HFFc6 (cell line): ENCODE data around the gene AFF2. TPM values are rescaled to one million over a fixed set of nuclear protein-coding genes. Genes with fewer than 3 reads are reported as not detected.

Experiments
- DNase-seq: peaks from one replicate; pipeline ENCODE4 v3.0.0-alpha.2; 2018
- H3K27ac Mint-ChIP-seq: 2 replicates; pipeline ENCODE4 v1.8.0; 2020; ENCODE audit warnings: mild to moderate bottlenecking, mixed read lengths
- H3K27me3 Mint-ChIP-seq: 2 replicates; pipeline ENCODE4 v1.8.0; 2021; ENCODE audit warnings: mild to moderate bottlenecking, moderate library complexity, mixed read lengths; ENCODE audit not compliant: insufficient read depth
- H3K36me3 Mint-ChIP-seq: 2 replicates; pipeline ENCODE4 v1.8.0; 2021; ENCODE audit warnings: low read depth, mixed read lengths
- H3K4me1 Mint-ChIP-seq: 2 replicates; pipeline ENCODE4 v1.8.0; 2020; ENCODE audit warnings: low read depth, mixed read lengths
- H3K4me3 Mint-ChIP-seq: 2 replicates; pipeline ENCODE4 v1.8.0; 2020; ENCODE audit warnings: mild to moderate bottlenecking, moderate library complexity, mixed read lengths
- H3K9me3 Mint-ChIP-seq: 2 replicates; pipeline ENCODE4 v1.8.0; 2020; ENCODE audit warnings: mild to moderate bottlenecking, mixed read lengths
- total RNA-seq, 6 experiments: library from RNA; stranded (reverse); fragmentation: NEBNext Ultra II Directional; extraction: Animal tissue kit (Norgen Biotek cat#: 25700); gene quantifications; 2 replicates in 1 of 6; 3 replicates in 5 of 6; pipeline ENCODE4 v1.2.3, GENCODE V29; 2021
- TF ChIP-seq, protein P1 (sequence below): fragments of 200-600 bp; sonication (generic); IDR thresholded peaks from 2 replicates; pipeline ENCODE4 v1.5.0; 2021; ENCODE audit warnings: antibody characterized with exemption, mild to moderate bottlenecking

AFF2 gene
- total RNA-seq, 6 experiments from 2014 or later: not detected

DNA sequence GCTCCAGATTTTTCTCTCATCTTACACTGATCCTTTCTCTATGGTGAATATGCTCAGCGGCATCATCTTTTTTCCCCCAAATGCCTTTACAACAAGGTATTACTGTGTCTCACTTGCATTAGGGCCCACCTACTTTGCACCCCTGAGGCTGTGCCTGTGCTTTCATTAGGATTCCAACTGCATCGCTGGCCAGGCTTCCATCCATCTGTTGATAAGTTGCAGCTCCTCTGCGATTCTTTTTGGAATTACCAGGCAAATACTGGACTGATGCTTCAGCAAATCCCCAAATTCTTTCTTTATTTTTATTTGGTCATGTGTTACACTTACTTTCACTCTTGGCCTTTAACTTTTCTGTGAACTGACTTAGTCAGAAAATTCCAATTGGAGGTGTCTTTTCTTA lies 77.3 kb downstream of the AFF2 start:
- H3K4me1 Mint-ChIP-seq: no peaks in the 10 kb centered on the region
- TF ChIP-seq, protein P1, sequence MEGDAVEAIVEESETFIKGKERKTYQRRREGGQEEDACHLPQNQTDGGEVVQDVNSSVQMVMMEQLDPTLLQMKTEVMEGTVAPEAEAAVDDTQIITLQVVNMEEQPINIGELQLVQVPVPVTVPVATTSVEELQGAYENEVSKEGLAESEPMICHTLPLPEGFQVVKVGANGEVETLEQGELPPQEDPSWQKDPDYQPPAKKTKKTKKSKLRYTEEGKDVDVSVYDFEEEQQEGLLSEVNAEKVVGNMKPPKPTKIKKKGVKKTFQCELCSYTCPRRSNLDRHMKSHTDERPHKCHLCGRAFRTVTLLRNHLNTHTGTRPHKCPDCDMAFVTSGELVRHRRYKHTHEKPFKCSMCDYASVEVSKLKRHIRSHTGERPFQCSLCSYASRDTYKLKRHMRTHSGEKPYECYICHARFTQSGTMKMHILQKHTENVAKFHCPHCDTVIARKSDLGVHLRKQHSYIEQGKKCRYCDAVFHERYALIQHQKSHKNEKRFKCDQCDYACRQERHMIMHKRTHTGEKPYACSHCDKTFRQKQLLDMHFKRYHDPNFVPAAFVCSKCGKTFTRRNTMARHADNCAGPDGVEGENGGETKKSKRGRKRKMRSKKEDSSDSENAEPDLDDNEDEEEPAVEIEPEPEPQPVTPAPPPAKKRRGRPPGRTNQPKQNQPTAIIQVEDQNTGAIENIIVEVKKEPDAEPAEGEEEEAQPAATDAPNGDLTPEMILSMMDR: no peak
- H3K27ac Mint-ChIP-seq: no peak overlapping the region
- DNase-seq: no peak
- no peaks in the 10 kb centered on the region for H3K27me3 Mint-ChIP-seq
- no peaks in the 10 kb centered on the region for H3K36me3 Mint-ChIP-seq
- H3K4me3 Mint-ChIP-seq: no peak overlapping the region
- peaks cover 8% of the 10 kb centered on the region; the same call in 1 of the 2 replicates for H3K9me3 Mint-ChIP-seq

DNA sequence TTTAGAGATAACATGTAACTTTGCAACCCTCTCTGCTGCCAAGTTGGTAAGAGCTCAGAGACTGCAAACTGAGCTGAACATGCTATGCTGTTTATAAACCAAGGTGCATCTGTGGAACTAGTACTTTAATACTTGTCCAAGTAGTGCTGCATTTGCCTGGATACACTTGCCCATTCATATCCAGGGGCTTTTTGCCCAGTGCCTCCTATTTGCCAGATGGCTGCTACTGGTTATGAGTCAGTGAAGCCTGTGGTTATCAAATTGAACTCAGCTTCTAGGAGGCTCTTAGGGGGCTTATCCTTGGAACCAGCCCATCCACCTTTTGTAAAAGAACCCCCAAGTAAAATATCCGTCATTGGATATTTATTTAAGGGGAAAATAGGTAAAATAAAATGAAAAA lies 79.6 kb downstream of the AFF2 start:
- Mint-ChIP-seq H3K9me3 (peaks cover 8% of the 10 kb centered on the region; the same call in 1 of the 2 replicates), H3K4me3 (no peak overlapping the region), H3K36me3 (no peaks in the 10 kb centered on the region), H3K27me3 (no peaks in the 10 kb centered on the region), H3K27ac (no peak overlapping the region), H3K4me1 (no peaks in the 10 kb centered on the region)
- TF ChIP-seq, protein P1: no peak
- no peak for DNase-seq

DNA sequence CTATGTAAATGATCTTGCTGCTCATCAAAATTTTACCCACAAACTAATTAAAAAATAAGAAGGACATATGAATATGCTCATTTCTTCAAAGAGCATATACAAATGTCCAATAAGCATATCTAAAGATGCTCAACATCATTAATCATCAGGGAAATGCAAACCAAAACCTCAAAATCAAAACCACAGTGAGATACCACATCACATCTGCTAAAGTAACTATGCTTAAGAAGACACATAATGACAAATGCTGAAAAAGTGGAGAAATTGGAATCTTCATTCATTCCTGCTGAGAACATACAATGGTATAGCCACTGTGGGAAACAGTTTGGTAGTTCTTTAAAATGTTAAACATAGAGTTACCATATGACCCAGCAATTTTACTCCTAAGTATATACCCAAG lies 81.9 kb downstream of the AFF2 start:
- peaks cover 8% of the 10 kb centered on the region; the same call in 1 of the 2 replicates for H3K9me3 Mint-ChIP-seq
- no peaks in the 10 kb centered on the region for H3K4me1 Mint-ChIP-seq
- no peak overlapping the region for H3K27ac Mint-ChIP-seq
- H3K4me3 Mint-ChIP-seq: no peak overlapping the region
- no peaks in the 10 kb centered on the region for H3K27me3 Mint-ChIP-seq
- TF ChIP-seq, protein P1: no peak
- no peak for DNase-seq
- no peaks in the 10 kb centered on the region for H3K36me3 Mint-ChIP-seq

DNA sequence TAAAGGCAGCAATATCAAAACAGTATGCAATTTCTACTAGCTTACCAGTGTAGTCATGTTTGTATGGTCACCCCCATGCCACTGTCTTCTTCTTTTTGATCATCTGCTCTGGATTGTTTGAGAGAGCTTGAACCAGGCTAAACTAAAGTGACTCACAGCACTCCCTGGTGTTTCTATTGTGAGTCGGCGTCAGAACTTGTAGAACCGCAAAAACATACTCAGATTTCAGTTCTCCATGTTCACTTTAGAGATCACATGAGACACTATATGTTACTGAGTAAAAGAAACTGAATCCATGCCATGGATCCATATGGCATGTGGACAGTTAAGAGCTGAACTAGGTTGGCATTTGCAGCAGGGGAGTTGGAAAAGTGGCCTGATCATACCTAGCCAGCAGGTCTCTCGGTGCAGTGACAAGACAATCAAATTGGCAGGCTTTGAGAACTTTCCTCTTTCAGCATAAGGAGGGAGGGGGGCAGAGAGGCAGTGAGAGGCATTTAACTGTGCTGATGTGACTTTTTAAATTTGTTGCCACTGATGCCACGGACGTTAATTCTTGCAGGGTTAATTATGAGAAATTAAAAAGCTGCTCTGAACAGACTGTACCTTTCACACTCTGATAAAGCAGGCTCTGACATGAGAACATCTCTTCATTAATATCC lies 88.4 kb downstream of the AFF2 start:
- TF ChIP-seq, protein P1: no peak
- Mint-ChIP-seq H3K9me3 (no peaks in the 10 kb centered on the region; the same call in 1 of the 2 replicates), H3K4me1 (no peaks in the 10 kb centered on the region), H3K27ac (no peak overlapping the region), H3K27me3 (no peaks in the 10 kb centered on the region; the same call in 1 of the 2 replicates), H3K4me3 (no peak overlapping the region), H3K36me3 (no peaks in the 10 kb centered on the region)
- no peak for DNase-seq

DNA sequence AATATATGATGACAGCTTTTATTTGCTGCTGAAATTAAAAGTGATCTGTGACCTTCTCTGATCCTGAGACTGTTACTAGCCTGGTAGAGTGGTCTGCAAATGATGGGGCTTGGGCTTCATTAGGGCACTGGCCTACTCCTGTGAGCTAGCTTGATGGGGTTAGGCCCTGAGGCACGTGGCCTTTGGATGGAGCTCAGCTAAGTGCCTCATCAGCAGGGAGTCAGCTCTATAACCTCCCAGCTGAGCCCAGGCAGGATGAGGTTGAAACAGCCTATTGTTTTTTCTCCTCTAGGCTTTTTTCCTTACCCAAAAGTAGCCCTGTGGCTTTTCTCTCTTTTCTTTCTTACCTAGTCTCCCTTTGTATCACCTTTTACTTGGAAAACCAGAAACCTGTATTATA lies 92.2 kb downstream of the AFF2 start:
- Mint-ChIP-seq H3K36me3 (no peaks in the 10 kb centered on the region), H3K27me3 (no peaks in the 10 kb centered on the region; the same call in 1 of the 2 replicates)

More for the DNA sequence above, 92.2 kb downstream of the AFF2 start:
- no peak overlapping the region for H3K27ac Mint-ChIP-seq
- DNase-seq: no peak
- TF ChIP-seq, protein P1: no peak
- H3K9me3 Mint-ChIP-seq: no peaks in the 10 kb centered on the region; the same call in 1 of the 2 replicates
- no peak overlapping the region for H3K4me3 Mint-ChIP-seq
- H3K4me1 Mint-ChIP-seq: no peaks in the 10 kb centered on the region
